Fibroblast of lung (primary cell): ENCODE results near the gene RAB20.

Experiments used
- CTCF ChIP-seq, 2 donors: IDR thresholded peaks in 1 of 2; conservative IDR thresholded peaks in 1 of 2; 1 replicate in 1 of 2; 2 replicates in 1 of 2; pipeline ENCODE4 v1.5.1; 2011 to 2012; ENCODE audit warnings: low read length in 2 of 2, control low read depth in 1 of 2, inconsistent platforms in 1 of 2, low read depth in 1 of 2, mild to moderate bottlenecking in 1 of 2
- EZH2 ChIP-seq: IDR thresholded peaks from 2 replicates; pipeline ENCODE4 v1.5.1; 2012; ENCODE audit warnings: low read length, control low read depth, mild to moderate bottlenecking; ENCODE audit errors: missing control alignments

- TF ChIP-seq EZH2 (no peak), CTCF (conservative IDR thresholded peaks at IDR 0.05 in 1 of 2, IDR thresholded peaks at IDR 0.05 in 1 of 2; ENCODE audit: low read depth in 1 of 2, low read length in 2 of 2) (no peak)
Observed at GRCh38 chr13:110479648-110480047, 81.9 kb downstream of the RAB20 start.
